IPS-18a (cell line): ENCODE results near the gene KLHL22.
"Not testable (repeated sequence)": the region's sequence is repeated elsewhere in the genome, so short reads cannot be mapped to it uniquely, and the experiment has no call there.

Source experiments
- H3K27ac ChIP-seq: one replicate; pipeline ENCODE4 v1.5.1; 2013; ENCODE audit warnings: low read length
- H3K27me3 ChIP-seq: one replicate; pipeline ENCODE4 v1.6.1; 2013; ENCODE audit warnings: mild to moderate bottlenecking, low read length; ENCODE audit not compliant: control insufficient read depth, insufficient read depth
- H3K36me3 ChIP-seq: one replicate; pipeline ENCODE4 v1.6.1; 2013; ENCODE audit warnings: low read depth, low read length; ENCODE audit not compliant: control insufficient read depth
- H3K4me1 ChIP-seq: one replicate; pipeline ENCODE4 v1.6.1; 2013; ENCODE audit warnings: low read depth, low read length; ENCODE audit not compliant: control insufficient read depth
- H3K4me3 ChIP-seq: one replicate; pipeline ENCODE4 v1.5.1; 2013; ENCODE audit warnings: low read length
- H3K9ac ChIP-seq: one replicate; pipeline ENCODE4 v1.6.1; 2013; ENCODE audit warnings: mild to moderate bottlenecking, low read length, moderate library complexity
- H3K9me3 ChIP-seq: one replicate; pipeline ENCODE4 v1.6.1; 2013; ENCODE audit warnings: low read depth, low read length; ENCODE audit not compliant: control insufficient read depth

Gene KLHL22

GRCh38 chr22:20508815-20509271, 13.2 kb upstream of the KLHL22 start:
- Histone ChIP-seq H3K27me3 (no peaks in the 10 kb centered on the region), H3K4me1 (peaks cover 11% of the 10 kb centered on the region), H3K36me3 (no peaks in the 10 kb centered on the region), H3K9me3 (no peaks in the 10 kb centered on the region), H3K27ac (no peak overlapping the region), H3K9ac (no peak overlapping the region), H3K4me3 (peak overlapping the region; percentile 98)

GRCh38 chr22:20508067-20508755, 12.6 kb upstream of the KLHL22 start:
- Histone ChIP-seq H3K4me1 (peaks cover 11% of the 10 kb centered on the region), H3K9ac (peak overlapping the region; percentile 75), H3K4me3 (peak overlapping the region; percentile 98)
- H3K9me3 ChIP-seq, H3K36me3 ChIP-seq, H3K27ac ChIP-seq, H3K27me3 ChIP-seq: not testable (repeated sequence)

- Histone ChIP-seq H3K27me3 (no peaks in the 10 kb centered on the region), H3K9ac (peak within 1 kb of the TSS; percentile 75), H3K27ac (no peak within 1 kb of the TSS), H3K4me3 (peak within 1 kb of the TSS; percentile 98), H3K36me3 (no peaks in the 10 kb centered on the region), H3K4me1 (peaks cover 11% of the 10 kb centered on the region), H3K9me3 (no peaks in the 10 kb centered on the region)
Measured at GRCh38 chr22:20507253-20508066, 11.9 kb upstream of the KLHL22 start, which contains the start of gene MED15. Gene MED15, plus strand, starts transcription at chr22:20507610. Its CDS starts 69 bp downstream, at chr22:20507679.

- Histone ChIP-seq H3K27ac (no peak overlapping the region), H3K9me3 (no peaks in the 10 kb centered on the region), H3K36me3 (no peaks in the 10 kb centered on the region), H3K4me3 (peak overlapping the region; percentile 98), H3K4me1 (peaks cover 11% of the 10 kb centered on the region), H3K9ac (no peak overlapping the region), H3K27me3 (no peaks in the 10 kb centered on the region)
Measured at GRCh38 chr22:20506543-20507252, 11.1 kb upstream of the KLHL22 start.

GRCh38 chr22:20504293-20504922, 8.8 kb upstream of the KLHL22 start:
- not testable (repeated sequence) for H3K9ac ChIP-seq, H3K36me3 ChIP-seq, H3K4me3 ChIP-seq, H3K27ac ChIP-seq, H3K27me3 ChIP-seq, H3K9me3 ChIP-seq
- peaks cover 11% of the 10 kb centered on the region for H3K4me1 ChIP-seq

- H3K36me3 ChIP-seq: peaks cover 5% of the 10 kb centered on the region
- H3K9me3 ChIP-seq: no peaks in the 10 kb centered on the region
- peaks cover 5% of the 10 kb centered on the region for H3K4me1 ChIP-seq
- no peaks in the 10 kb centered on the region for H3K27me3 ChIP-seq
- H3K4me3 ChIP-seq: no peak overlapping the region
- no peak overlapping the region for H3K27ac ChIP-seq
- H3K9ac ChIP-seq: no peak overlapping the region
Measured at GRCh38 chr22:20503816-20504215, 8.2 kb upstream of the KLHL22 start.

GRCh38 chr22:20499769-20500168, 4.2 kb upstream of the KLHL22 start:
- Histone ChIP-seq H3K9me3 (no peaks in the 10 kb centered on the region), H3K36me3 (peaks cover 6% of the 10 kb centered on the region), H3K4me3 (no peak overlapping the region), H3K9ac (no peak overlapping the region), H3K27ac (no peak overlapping the region), H3K27me3 (peaks cover 4% of the 10 kb centered on the region), H3K4me1 (no peaks in the 10 kb centered on the region)

GRCh38 chr22:20498913-20499312, 3.3 kb upstream of the KLHL22 start:
- peaks cover 13% of the 10 kb centered on the region for H3K27me3 ChIP-seq
- no peaks in the 10 kb centered on the region for H3K4me1 ChIP-seq
- no peak overlapping the region for H3K27ac ChIP-seq
- no peaks in the 10 kb centered on the region for H3K9me3 ChIP-seq
- H3K36me3 ChIP-seq: peaks cover 6% of the 10 kb centered on the region
- H3K4me3 ChIP-seq: no peak overlapping the region
- no peak overlapping the region for H3K9ac ChIP-seq

GRCh38 chr22:20497426-20497825, 1.8 kb upstream of the KLHL22 start:
- H3K9me3 ChIP-seq: no peaks in the 10 kb centered on the region
- H3K27ac ChIP-seq: no peak overlapping the region
- peaks cover 6% of the 10 kb centered on the region for H3K36me3 ChIP-seq
- no peak overlapping the region for H3K9ac ChIP-seq
- H3K4me3 ChIP-seq: no peak overlapping the region
- no peaks in the 10 kb centered on the region for H3K4me1 ChIP-seq
- peaks cover 17% of the 10 kb centered on the region for H3K27me3 ChIP-seq

- Histone ChIP-seq H3K36me3 (peaks cover 3% of the 10 kb centered on the region), H3K27ac (no peak overlapping the region), H3K9me3 (no peaks in the 10 kb centered on the region), H3K27me3 (peaks cover 17% of the 10 kb centered on the region), H3K9ac (peak overlapping the region; percentile 68), H3K4me1 (no peaks in the 10 kb centered on the region), H3K4me3 (peak overlapping the region; percentile 89)
Measured at GRCh38 chr22:20495861-20496681, 476 bp upstream of the KLHL22 start.
